HG02759 (cell line): ENCODE data around the gene INPP5A.
A peak's percentile ranks its signal among the peaks of the same experiment; 100 is the strongest.
"Not testable (repeated sequence)": the region's sequence is repeated elsewhere in the genome, so short reads cannot be mapped to it uniquely, and the experiment has no call there.

Source experiments
- ATAC-seq: cut with Tn5 transposase; IDR thresholded peaks from one replicate; pipeline ENCODE4 v1.9.1; 2021; ENCODE audit warnings: mild to moderate bottlenecking, moderate library complexity; ENCODE audit not compliant: unreplicated experiment

INPP5A gene

GRCh38 chr10:132546567-132547420 is 9.2 kb downstream of the INPP5A start:
- ATAC-seq: no peak

GRCh38 chr10:132547421-132547861 is 9.9 kb downstream of the INPP5A start:
- ATAC-seq: no peak

- ATAC-seq: no peak
Observed at GRCh38 chr10:132548106-132548823, 10.7 kb downstream of the INPP5A start.

GRCh38 chr10:132548869-132549268 is 11.3 kb downstream of the INPP5A start:
- no peak for ATAC-seq

DNA sequence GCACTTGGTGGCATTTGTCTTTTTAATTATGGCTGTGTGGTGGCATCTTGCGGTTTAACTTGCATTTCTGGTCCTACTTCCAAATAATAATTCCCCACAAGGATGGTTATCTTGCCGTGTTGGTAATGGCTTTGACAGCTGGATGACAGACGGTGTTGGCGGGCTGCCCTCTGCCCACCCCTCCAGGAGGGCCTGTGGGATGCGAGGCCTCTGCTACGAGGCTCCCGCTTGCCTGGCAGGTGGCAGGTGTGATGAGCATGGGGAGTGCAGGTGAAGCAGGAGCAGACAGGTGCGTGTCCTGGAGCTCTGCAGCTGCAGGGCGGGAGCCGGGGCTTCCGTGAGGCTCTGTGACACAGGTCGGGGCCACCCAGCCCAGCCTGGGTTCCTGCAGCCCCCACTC is 11.8 kb downstream of the INPP5A start:
- no peak for ATAC-seq

DNA sequence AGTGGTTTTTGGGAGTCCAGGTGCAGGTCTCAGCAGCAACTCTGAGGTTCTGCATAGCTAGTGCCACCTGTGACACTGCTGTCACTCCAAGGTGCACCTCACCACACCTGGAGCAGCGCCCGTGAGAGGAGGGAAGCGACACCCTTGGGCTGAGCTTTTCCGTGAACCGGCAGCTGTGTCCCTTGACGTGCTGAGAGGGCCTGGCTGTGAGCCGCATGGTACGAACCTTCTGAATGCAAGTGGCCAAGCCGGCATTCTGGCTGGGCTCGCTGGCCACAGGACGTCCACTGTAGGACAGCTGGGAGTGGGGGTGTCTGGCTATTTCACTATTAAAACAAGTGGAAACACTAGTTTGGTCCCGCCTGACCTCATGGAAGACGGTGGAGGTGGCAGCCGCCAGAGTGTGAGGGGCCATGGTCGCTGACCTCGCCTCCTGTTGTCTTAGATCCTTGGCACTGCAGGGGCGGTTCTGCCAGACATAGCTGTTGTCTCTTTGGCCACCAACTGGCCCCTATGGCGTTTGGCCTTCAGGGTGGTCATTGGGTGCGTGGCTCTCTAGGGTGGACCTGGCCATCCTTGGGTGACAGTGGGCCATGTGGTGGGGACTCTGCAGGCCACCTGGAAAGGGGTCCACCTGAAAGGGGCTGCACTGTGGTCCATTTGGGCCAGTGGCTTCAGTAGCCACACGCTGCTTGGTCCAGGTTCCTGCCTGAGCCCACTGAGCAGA is 12.9 kb downstream of the INPP5A start:
- ATAC-seq: no peak

DNA sequence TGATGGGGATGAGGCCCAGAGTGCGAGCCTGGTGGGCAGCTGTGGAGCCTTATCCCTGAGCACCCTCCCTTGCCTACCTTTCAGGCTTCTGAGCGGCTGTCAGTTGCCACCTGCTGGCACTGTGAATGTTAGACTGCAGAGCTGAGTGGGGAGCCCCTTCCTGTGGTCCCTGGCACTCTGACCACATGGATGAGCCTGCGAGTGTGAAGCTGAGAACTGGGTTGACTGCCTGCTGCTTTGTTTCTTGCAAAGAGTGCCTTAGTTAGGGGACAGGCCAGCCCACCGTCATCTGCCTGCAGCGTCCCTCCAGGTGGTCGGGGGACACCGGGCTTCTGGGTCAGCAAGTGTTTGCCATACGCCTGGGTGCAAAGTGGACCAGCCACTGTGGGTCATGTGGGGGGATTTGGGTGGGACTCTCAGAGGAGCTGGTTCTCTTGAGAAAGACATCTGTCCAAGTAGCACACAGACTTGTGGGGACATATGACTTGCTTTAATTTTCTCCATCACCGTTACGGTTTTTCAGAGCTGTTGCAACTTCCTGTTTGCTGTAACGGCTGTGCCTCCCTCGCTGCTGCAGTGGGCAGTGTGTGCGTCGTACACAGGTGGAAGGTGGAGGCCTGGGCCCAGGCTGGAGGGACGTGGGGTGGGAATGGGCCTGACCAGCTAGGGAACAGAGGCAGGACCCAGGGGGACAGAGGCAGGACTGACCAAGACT is 13.7 kb downstream of the INPP5A start:
- ATAC-seq: peak; percentile 60

GRCh38 chr10:132551808-132552130 is 14.2 kb downstream of the INPP5A start:
- ATAC-seq: peak; percentile 20

- not testable (repeated sequence) for ATAC-seq
Observed at GRCh38 chr10:132552635-132553034, 15.0 kb downstream of the INPP5A start.

DNA sequence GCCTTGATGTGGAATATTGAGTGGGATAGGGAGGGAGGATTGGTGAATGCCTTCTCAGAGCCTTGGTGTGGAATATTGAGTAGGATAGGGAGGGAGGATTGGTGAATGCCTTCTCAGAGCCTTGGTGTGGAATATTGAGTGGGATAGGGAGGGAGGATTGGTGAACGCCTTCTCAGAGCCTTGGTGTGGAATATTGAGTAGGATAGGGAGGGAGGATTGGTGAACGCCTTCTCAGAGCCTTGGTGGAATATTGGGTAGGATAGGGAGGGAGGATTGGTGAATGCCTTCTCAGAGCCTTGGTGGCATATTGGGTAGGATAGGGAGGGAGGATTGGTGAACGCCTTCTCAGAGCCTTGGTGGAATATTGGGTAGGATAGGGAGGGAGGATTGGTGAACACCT is 16.0 kb downstream of the INPP5A start:
- ATAC-seq: not testable (repeated sequence)

DNA sequence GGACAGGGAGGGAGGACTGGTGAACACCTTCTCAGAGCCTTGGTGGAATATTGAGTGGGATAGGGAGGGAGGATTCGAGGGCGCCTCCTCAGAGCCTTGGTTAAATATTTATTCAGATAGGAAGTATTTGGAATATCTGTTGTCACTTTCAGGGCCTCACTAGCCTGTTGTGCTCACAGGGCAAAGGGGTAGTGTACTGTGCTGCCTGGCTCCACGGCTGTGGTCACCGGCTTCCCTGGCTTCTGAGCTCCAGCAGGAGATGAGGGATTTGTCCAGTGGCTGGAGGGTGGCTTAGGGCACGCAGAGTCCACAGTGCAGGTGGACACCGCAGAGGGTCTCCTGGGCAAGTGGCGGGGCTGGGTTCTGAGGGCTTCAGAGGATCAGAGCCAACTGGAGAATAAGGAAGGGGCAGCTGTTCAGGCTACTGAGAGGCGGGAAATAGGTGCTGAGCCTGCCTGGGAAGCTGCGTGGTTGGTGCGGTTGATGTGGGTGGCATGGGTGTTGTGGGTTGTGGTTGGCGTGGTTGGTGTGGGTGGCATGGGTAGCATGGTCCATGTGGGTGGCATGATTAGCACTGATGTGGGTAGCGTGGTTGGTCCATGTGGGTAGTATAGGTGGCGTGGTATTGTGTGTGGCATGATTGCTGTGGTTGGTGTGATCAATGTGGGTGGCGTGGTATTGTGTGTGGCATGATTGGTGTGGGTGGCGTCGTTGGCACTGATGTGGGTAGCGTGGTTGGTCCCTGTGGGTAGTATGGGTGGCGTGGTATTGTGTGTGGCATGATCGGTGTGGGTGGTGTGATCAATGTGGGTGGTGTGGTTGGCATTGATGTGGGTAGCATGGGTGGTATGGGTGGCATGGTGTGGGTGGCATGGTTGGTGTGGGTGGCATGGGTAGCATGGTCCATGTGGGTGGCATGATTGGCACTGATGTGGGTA is 16.7 kb downstream of the INPP5A start:
- no peak for ATAC-seq

DNA sequence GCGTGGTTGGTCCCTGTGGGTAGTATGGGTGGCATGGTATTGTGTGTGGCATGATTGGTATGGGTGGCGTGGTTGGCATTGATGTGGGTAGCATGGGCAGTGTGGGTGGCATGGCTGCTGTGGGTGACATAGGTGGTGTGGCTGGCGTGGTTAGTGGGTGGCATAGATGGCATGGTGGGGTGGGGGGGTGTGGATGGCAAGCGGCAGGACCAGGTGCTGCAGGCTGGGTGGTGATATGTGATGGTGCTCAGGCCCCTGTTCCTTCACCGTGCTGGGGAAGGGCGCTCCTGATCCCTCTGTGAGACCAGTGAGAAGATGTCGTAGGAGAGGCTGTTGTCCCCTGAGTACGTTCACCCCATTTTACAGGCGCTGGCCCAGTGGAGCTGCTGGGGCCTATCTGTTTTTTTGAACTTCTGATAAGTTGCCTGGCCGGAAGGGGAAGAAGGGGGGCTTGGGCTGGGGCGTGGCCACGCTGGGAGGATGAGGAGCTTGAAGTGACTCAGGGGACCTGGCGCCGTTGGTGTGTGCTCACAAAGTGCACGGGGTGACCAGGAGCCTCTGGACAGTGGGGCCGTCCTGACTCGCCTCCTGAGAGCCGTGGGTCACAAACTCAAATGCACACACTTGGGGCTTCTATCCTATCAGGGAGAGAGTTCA is 17.5 kb downstream of the INPP5A start:
- no peak for ATAC-seq

- ATAC-seq: no peak
Observed at GRCh38 chr10:132555648-132556575, 18.3 kb downstream of the INPP5A start.

DNA sequence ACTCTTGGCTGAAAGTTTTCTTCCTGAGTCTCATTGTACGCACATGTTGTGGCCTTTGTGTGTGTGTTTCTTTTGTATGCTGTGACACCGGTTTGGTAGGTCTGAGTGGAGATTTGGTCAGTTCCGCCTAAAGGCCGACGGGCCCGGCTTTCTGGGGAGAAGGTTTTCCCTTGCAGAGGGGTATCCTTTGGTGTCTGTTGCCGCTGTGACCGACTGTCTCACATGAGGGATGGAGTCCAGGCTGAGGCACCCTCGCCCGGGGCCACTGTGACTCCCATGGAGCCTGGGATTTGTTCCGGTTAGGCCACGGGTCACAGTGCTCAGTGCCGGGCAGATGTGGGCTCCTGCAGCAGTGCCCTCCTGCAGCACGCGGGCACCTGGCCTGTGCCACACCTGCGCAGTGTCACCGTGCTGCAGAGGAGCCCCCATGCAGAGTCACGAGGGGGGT is 19.4 kb downstream of the INPP5A start:
- ATAC-seq: no peak

DNA sequence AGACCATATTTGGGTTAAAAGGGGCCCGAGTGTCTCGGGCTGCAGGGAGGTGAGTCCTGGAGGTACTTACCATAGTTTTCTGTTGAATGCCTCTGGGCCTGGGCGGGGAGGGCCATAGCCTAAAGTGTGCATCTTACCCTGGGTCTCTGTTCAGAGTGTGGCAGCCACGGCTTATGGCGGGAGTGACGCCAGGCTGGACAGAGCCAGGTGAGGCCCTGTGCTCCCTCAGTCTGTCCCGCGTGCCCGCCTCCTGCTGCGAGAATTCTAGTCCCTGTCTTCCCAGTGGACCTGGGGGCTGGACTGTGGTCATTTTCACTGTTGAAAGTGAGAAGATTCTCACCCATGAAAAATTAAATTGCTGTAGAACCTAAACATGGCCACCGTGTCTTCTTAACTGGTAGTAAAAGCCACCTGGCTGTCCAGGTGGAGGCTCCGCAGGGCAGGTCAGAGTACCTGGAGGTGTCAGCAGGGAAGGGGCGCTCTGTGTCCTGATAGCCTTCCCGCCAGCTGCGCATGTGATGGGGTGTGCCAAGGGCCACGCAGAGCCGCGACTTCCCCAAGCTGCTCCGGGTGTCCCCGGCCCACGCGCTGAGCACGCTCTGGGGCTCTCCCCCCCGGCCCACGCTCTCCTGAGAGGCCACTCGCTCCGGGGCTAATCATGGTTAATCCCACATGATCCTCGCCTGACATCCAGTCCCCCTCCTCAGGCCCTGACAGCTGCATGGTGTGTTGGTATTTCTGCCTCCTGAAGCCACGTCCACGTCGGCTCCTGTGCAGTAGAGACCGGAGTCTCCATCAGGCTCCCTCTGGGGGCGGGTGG is 20.3 kb downstream of the INPP5A start:
- no peak for ATAC-seq

GRCh38 chr10:132558516-132559413 is 21.2 kb downstream of the INPP5A start:
- no peak for ATAC-seq
